WTC11 (cell line): ENCODE results near the gene ESYT1. TPM values are rescaled to one million over a fixed set of nuclear protein-coding genes. Genes with fewer than 3 reads are reported as not detected.

Experiments
- ATAC-seq: fragments of 200-7000 bp; cut with Tn5 transposase; 2 replicates; pipeline ENCODE4 v1.10.0; 2021; ENCODE audit warnings: mild to moderate bottlenecking, moderate library complexity
- CTCF ChIA-PET: fragments of 300-600 bp; sonication (Branson Sonifier 250); formaldehyde crosslinking; loops from one replicate; lab custom pipeline; 2021; ENCODE audit warnings: antibody characterized with exemption; lab: Charles Lee
- POLR2A ChIA-PET: fragments of 350-600 bp; sonication (Branson Sonifier 250); formaldehyde crosslinking; loops from one replicate; lab custom pipeline; 2021; ENCODE audit warnings: antibody characterized with exemption; lab: Charles Lee
- DNase-seq: peaks from one replicate; pipeline ENCODE4 v3.0.0; 2021; ENCODE audit warnings: low spot score
- H3K27ac Mint-ChIP-seq: 2 replicates; pipeline ENCODE4 v1.8.0; 2021; ENCODE audit warnings: mixed read lengths
- H3K27me3 Mint-ChIP-seq: 2 replicates; pipeline ENCODE4 v1.8.0; 2021; ENCODE audit warnings: low read depth, mild to moderate bottlenecking, moderate library complexity, mixed read lengths
- H3K36me3 Mint-ChIP-seq: 2 replicates; pipeline ENCODE4 v1.8.0; 2021; ENCODE audit warnings: mixed read lengths
- H3K4me1 Mint-ChIP-seq: 2 replicates; pipeline ENCODE4 v1.8.0; 2022; ENCODE audit warnings: mixed read lengths
- H3K4me3 Mint-ChIP-seq: 2 replicates; pipeline ENCODE4 v1.8.0; 2021; ENCODE audit warnings: mild to moderate bottlenecking, moderate library complexity, mixed read lengths
- H3K9me3 Mint-ChIP-seq: 2 replicates; pipeline ENCODE4 v1.8.0; 2021; ENCODE audit warnings: mixed read lengths
- AFF4 ChIP-seq: sonication (generic); formaldehyde crosslinking; IDR thresholded peaks from 2 replicates; pipeline ENCODE4 v1.8.1; 2023; ENCODE audit warnings: mild to moderate bottlenecking, missing genetic modification reagents, borderline replicate concordance
- ARID4B ChIP-seq: sonication (generic); formaldehyde crosslinking; IDR thresholded peaks from 2 replicates; pipeline ENCODE4 v1.8.0; 2023; ENCODE audit warnings: missing genetic modification reagents, mild to moderate bottlenecking, borderline replicate concordance
- ATF1 ChIP-seq: sonication (generic); formaldehyde crosslinking; IDR thresholded peaks from 2 replicates; pipeline ENCODE4 v1.8.1; 2023; ENCODE audit warnings: mild to moderate bottlenecking, moderate library complexity, missing genetic modification reagents
- CBFB ChIP-seq: sonication (generic); formaldehyde crosslinking; IDR thresholded peaks from 2 replicates; pipeline ENCODE4 v1.8.1; 2022; ENCODE audit warnings: mild to moderate bottlenecking, low read depth, missing genetic modification reagents
- E2F5 ChIP-seq: sonication (generic); formaldehyde crosslinking; IDR thresholded peaks from 2 replicates; pipeline ENCODE4 v1.8.1; 2022; ENCODE audit warnings: mild to moderate bottlenecking, moderate library complexity, missing genetic modification reagents
- ESRRA ChIP-seq: sonication (generic); formaldehyde crosslinking; IDR thresholded peaks from 2 replicates; pipeline ENCODE4 v1.8.1; 2022; ENCODE audit warnings: mild to moderate bottlenecking, missing genetic modification reagents, borderline replicate concordance
- GRHL2 ChIP-seq: fragments of 250-450 bp; sonication (Bioruptor Pico); IDR thresholded peaks from 2 replicates; pipeline ENCODE4 v1.8.0; 2022; ENCODE audit warnings: mild to moderate bottlenecking, moderate library complexity; ENCODE audit not compliant: insufficient replicate concordance, severe bottlenecking
- STAT6 ChIP-seq: sonication (generic); formaldehyde crosslinking; conservative IDR thresholded peaks from 2 replicates; pipeline ENCODE4 v1.8.1; 2023; ENCODE audit warnings: mild to moderate bottlenecking, low read depth, missing genetic modification reagents, moderate library complexity
- TEAD4 ChIP-seq: sonication (generic); formaldehyde crosslinking; IDR thresholded peaks from 2 replicates; pipeline ENCODE4 v1.8.0; 2022; ENCODE audit warnings: mild to moderate bottlenecking, missing genetic modification reagents
- ZNF138 ChIP-seq: sonication (generic); formaldehyde crosslinking; conservative IDR thresholded peaks from 2 replicates; pipeline ENCODE4 v1.8.1; 2022; ENCODE audit warnings: mild to moderate bottlenecking, moderate library complexity, missing genetic modification reagents
- ZNF416 ChIP-seq: fragments of 250-450 bp; sonication (Bioruptor Pico); IDR thresholded peaks from 2 replicates; pipeline ENCODE4 v1.9.0; 2021; ENCODE audit warnings: mild to moderate bottlenecking, inconsistent platforms
- ZNF671 ChIP-seq: fragments of 250-450 bp; sonication (Bioruptor Pico); IDR thresholded peaks from 2 replicates; pipeline ENCODE4 v1.8.0; 2021; ENCODE audit warnings: mild to moderate bottlenecking
- total RNA-seq: library from RNA; stranded (reverse); gene quantifications from 3 replicates; pipeline ENCODE4 v1.2.3, GENCODE V29; 2021
- TF ChIP-seq, protein P1 (sequence below): fragments of 250-450 bp; sonication (Bioruptor Pico); IDR thresholded peaks from 2 replicates; pipeline ENCODE4 v1.9.0; 2021; ENCODE audit warnings: mild to moderate bottlenecking
- TF ChIP-seq, protein P2 (sequence below): sonication (generic); formaldehyde crosslinking; IDR thresholded peaks from 2 replicates; pipeline ENCODE4 v1.8.0; 2022; ENCODE audit warnings: mild to moderate bottlenecking, missing genetic modification reagents

ESYT1 gene
- total RNA-seq, 1 experiment from 2014 or later: 80.1 TPM

- Mint-ChIP-seq H3K4me1 (peaks cover 30% of the 10 kb centered on the region), H3K4me3 (peak overlapping the region; percentile 99), H3K36me3 (peaks cover 16% of the 10 kb centered on the region), H3K9me3 (no peaks in the 10 kb centered on the region), H3K27ac (peak overlapping the region; percentile 96)
- CTCF ChIA-PET: interaction anchor here (0.7 to 5.2 kb wide), 10 partner anchors 9 to 167 kb away, joined by 3 to 95 read pairs (median 32); partner anchors contain the start of genes ANKRD52, COQ10A, ESYT1 and MYL6
- DNase-seq: no peak
- TF ChIP-seq ARID4B (0 out of 2 replicates have a peak, but pooled peaks have one; percentile 3), AFF4 (CRISPR knock-in tag) (no peak)
- TF ChIP-seq, all 79 proteins: peak for 1
- POLR2A ChIA-PET: interaction anchor here (1.2 to 3.3 kb wide), 4 partner anchors 16 to 146 kb away, joined by 3 to 30 read pairs (median 4); partner anchors contain the start of genes RNF41 and ZC3H10
- ATAC-seq: 0 out of 2 replicates have a peak, but pooled peaks have one; percentile 1
- peaks cover 3% of the 10 kb centered on the region; the same call in 1 of the 2 replicates for H3K27me3 Mint-ChIP-seq
Measured at GRCh38 chr12:56190695-56191155, 62.7 kb downstream of the ESYT1 start.

GRCh38 chr12:56192582-56192981 is 64.5 kb downstream of the ESYT1 start:
- TF ChIP-seq ZNF416 (CRISPR knock-in tag) (no peak), STAT6 (no peak), E2F5 (CRISPR knock-in tag) (no peak), TEAD4 (no peak), CBFB (CRISPR knock-in tag) (no peak), ATF1 (CRISPR knock-in tag) (no peak), ESRRA (CRISPR knock-in tag) (no peak), ZNF671 (CRISPR knock-in tag) (no peak), GRHL2 (no peak), ZNF138 (CRISPR knock-in tag) (no peak)
- TF ChIP-seq, protein P1, sequence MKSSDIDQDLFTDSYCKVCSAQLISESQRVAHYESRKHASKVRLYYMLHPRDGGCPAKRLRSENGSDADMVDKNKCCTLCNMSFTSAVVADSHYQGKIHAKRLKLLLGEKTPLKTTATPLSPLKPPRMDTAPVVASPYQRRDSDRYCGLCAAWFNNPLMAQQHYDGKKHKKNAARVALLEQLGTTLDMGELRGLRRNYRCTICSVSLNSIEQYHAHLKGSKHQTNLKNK (CRISPR knock-in tag): no peak
- TF ChIP-seq, protein P2, sequence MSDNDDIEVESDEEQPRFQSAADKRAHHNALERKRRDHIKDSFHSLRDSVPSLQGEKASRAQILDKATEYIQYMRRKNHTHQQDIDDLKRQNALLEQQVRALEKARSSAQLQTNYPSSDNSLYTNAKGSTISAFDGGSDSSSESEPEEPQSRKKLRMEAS (CRISPR knock-in tag): no peak
- DNase-seq: no peak
- H3K4me1 Mint-ChIP-seq: peaks cover 34% of the 10 kb centered on the region
- CTCF ChIA-PET: interaction anchor here (1.2 to 5.2 kb wide), 4 partner anchors 13 to 74 kb away, joined by 4 to 88 read pairs (median 8); partner anchors contain the start of genes ANKRD52, RNF41 and ZC3H10
- no peak overlapping the region for H3K4me3 Mint-ChIP-seq
- no peak for ATAC-seq
- H3K27ac Mint-ChIP-seq: no peak overlapping the region; the same call in 1 of the 2 replicates
- POLR2A ChIA-PET: no interaction called here
- peaks cover 2% of the 10 kb centered on the region; the same call in 1 of the 2 replicates for H3K36me3 Mint-ChIP-seq
- no peaks in the 10 kb centered on the region for H3K9me3 Mint-ChIP-seq
- H3K27me3 Mint-ChIP-seq: peaks cover 3% of the 10 kb centered on the region; the same call in 1 of the 2 replicates
